HG02870 (cell line): Measurements from ENCODE around the gene RUNX1.

ENCODE experiments used
- ATAC-seq: cut with Tn5 transposase; IDR thresholded peaks from one replicate; pipeline ENCODE4 v1.9.1; 2021; ENCODE audit warnings: mild to moderate bottlenecking, moderate library complexity; ENCODE audit not compliant: unreplicated experiment

Gene RUNX1

GRCh38 chr21:34927992-34928391 is 121.1 kb downstream of the RUNX1 start:
- ATAC-seq, result no peak

GRCh38 chr21:34926803-34927467 is 122.2 kb downstream of the RUNX1 start:
- ATAC-seq, result no peak

GRCh38 chr21:34925597-34925996 is 123.5 kb downstream of the RUNX1 start:
- no peak for ATAC-seq

GRCh38 chr21:34924771-34925419 is 124.2 kb downstream of the RUNX1 start:
- no peak for ATAC-seq

- no peak for ATAC-seq
Measured at GRCh38 chr21:34924194-34924593, 124.9 kb downstream of the RUNX1 start.

GRCh38 chr21:34923626-34924025 is 125.5 kb downstream of the RUNX1 start:
- ATAC-seq, result no peak

GRCh38 chr21:34923202-34923601 is 125.9 kb downstream of the RUNX1 start:
- no peak for ATAC-seq

GRCh38 chr21:34922479-34922878 is 126.6 kb downstream of the RUNX1 start:
- no peak for ATAC-seq

- no peak for ATAC-seq
Measured at GRCh38 chr21:34921151-34921550, 128.0 kb downstream of the RUNX1 start.

GRCh38 chr21:34919406-34919805 is 129.7 kb downstream of the RUNX1 start:
- no peak for ATAC-seq

- no peak for ATAC-seq
Measured at GRCh38 chr21:34916446-34916845, 132.7 kb downstream of the RUNX1 start.

- no peak for ATAC-seq
Measured at GRCh38 chr21:34915364-34915841, 133.7 kb downstream of the RUNX1 start.

- ATAC-seq, result no peak
Measured at GRCh38 chr21:34914239-34914638, 134.9 kb downstream of the RUNX1 start.

- no peak for ATAC-seq
Measured at GRCh38 chr21:34913811-34914210, 135.3 kb downstream of the RUNX1 start.

GRCh38 chr21:34912022-34912945 is 136.8 kb downstream of the RUNX1 start:
- ATAC-seq, result no peak

GRCh38 chr21:34911360-34911759 is 137.7 kb downstream of the RUNX1 start:
- no peak for ATAC-seq

- ATAC-seq, result no peak
Measured at GRCh38 chr21:34910396-34910795, 138.7 kb downstream of the RUNX1 start.

GRCh38 chr21:34909492-34910292 is 139.4 kb downstream of the RUNX1 start:
- ATAC-seq, result no peak

- no peak for ATAC-seq
Measured at GRCh38 chr21:34908419-34909055, 140.6 kb downstream of the RUNX1 start.
